Endothelial cell of hepatic sinusoid (primary cell): ENCODE data around the gene MYO3B.

Experiments
- in situ Hi-C: cut with HindIII; loops from 2 replicates; pipeline ENCODE4 v1.10.0; 2017; ENCODE audit warnings: low sequenced_read_pairs

Gene MYO3B

GRCh38 chr2:170493426-170494097 lies 315.6 kb downstream of the MYO3B start:
- in situ Hi-C loops = no loop called here

DNA sequence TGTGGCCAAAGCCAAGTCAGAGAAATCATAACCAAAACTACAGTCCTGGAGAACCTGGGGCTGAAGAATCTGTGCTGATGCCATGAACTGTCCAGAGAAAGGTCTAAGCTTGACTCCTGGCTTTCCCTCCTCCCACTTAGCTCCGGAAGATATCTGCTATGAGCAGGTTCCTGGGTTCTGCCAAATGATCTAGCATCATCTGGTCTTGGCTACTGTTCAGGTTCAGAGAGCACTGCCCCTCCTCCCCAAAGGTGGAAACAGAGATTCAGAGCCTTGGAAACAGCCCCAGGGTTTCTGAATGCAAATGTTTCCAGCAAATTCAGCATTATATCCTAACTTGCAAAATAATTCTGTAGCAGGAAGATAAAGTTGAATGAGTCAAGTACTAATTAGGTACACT lies 317.9 kb downstream of the MYO3B start:
- in situ Hi-C loops = no loop called here

GRCh38 chr2:170498619-170499018 lies 320.7 kb downstream of the MYO3B start:
- in situ Hi-C loops = no loop called here

DNA sequence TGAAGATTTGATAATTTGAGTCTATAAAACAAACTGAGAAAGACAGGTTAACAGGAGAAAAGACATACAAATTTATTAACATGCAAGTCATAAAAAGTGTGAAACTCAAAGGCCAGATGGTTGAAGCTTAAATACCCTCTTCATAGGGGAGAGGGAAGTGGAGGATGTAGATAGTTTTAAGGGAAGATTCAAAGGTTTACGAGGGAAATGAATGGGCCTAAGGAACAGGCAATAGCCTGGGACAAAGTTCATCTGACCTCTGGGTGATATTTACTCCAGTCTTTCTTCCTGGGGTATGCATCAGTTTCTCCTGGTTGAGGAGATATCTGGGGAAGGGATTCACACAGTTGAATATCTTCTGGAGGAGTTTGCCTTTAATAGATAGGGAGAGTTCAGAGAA lies 322.2 kb downstream of the MYO3B start:
- in situ Hi-C loops = loop anchor here (5.0 kb wide), 1 partner anchor 37 kb away; no protein-coding TSS in a partner anchor

GRCh38 chr2:170500770-170501169 lies 322.8 kb downstream of the MYO3B start:
- in situ Hi-C loops = loop anchor here (5.0 kb wide), 1 partner anchor 37 kb away; no protein-coding TSS in a partner anchor

DNA sequence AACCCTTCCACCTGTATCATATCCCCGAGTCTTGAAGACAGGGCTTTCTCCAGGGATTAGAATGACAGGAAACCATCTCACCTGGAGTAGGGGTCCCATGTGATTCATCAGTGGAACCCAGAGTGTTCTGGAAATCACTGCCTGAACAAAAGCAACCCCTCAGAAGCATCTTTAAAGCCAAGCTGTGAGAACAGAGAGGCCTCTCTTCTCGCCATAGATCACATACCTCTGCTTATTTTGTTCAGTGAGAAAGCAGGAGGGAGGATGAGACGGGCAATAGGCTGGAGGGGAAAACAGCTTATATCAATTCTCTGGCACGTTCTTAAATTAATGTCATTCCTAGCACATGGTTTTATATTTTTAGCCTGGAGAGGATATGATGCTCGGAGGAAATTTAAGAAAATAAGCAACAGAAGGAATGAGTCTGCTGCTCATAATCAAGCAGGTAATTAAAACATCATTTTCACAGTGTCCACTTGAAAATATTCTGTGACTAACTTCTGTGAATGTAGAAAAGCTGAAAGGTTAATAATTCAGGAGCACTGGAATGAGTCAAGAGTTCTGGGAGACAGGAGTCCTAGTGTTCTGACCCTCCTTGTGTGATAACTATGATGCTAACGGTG lies 323.6 kb downstream of the MYO3B start:
- in situ Hi-C loops = loop anchor here (5.0 kb wide), 1 partner anchor 36 kb away; no protein-coding TSS in a partner anchor

DNA sequence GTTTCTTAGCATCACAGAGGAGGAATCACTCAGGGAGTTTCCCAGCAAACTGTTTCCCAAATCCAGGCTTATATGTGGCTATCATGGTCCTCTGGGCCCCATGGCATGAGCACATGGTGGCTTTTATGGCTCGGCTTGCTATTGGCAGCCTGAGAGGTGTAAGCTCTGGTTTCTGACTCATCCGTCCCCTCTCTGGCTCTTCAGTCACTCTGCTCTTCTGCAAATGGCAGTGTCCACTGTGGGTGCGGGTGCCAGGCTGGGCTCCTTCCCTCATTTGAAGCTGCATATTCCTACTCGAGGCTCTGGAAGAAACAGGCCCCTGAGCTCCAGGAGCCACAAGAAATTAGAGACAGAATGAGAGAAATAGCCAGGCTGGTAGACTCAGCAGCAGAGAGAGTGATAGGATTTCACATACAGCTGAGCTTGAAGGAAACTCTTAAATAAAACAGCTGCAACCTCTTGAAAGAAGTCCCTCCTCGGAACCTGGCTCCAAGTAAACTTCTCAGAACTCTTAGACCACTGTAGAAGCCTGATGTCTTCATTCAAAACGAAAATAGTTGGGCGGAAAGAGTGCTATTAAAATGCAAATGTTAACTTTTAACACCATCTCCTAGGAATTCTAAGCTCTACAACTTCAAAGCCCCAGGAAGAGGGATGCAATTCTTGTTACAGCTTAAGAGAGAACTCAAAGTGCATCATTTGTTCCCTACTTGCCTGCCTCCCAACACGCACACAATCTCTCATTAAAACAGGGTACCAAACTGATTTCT lies 324.6 kb downstream of the MYO3B start:
- in situ Hi-C loops = loop anchor here (5.0 kb wide), 1 partner anchor 35 kb away; no protein-coding TSS in a partner anchor

- in situ Hi-C loops = loop anchor here (5.0 kb wide), 1 partner anchor 34 kb away; no protein-coding TSS in a partner anchor
Measured at GRCh38 chr2:170503563-170503962, 325.6 kb downstream of the MYO3B start.

GRCh38 chr2:170503971-170504809 lies 326.2 kb downstream of the MYO3B start:
- in situ Hi-C loops = loop anchor here (5.0 kb wide), 1 partner anchor 33 kb away; no protein-coding TSS in a partner anchor

- in situ Hi-C loops = loop anchor here (5.0 kb wide), 1 partner anchor 33 kb away; no protein-coding TSS in a partner anchor
Measured at GRCh38 chr2:170504810-170505145, 326.8 kb downstream of the MYO3B start.

DNA sequence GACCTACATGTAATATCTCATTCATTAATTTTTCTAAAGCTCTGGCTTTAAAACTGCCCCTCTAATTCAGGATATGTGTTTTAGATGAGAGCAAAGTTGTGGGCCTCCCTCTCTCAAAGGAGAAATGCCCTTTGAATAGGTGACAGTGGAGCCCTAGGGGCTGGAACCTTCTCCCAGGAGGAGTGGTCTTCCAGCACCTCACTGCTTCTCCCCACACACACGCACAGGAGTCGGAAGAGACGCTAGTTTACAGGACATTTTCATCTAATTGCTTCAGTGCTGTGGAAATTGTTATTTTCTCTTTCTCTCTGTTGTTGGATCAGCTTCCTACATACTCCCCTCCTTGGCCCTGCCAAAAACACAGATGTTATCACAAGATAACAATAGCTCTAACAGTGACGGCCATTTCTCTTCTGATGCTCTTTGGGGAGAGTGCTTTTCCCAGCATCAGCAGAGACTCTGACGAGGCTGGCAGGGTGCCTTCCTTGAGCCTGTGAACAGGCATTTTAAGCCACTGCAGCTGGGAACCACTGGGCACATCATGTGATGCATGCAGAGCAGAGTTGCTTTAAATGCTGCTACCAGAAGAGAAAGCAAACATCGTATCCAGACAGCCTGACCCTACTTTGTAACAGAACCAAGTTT lies 327.8 kb downstream of the MYO3B start:
- in situ Hi-C loops = no loop called here

DNA sequence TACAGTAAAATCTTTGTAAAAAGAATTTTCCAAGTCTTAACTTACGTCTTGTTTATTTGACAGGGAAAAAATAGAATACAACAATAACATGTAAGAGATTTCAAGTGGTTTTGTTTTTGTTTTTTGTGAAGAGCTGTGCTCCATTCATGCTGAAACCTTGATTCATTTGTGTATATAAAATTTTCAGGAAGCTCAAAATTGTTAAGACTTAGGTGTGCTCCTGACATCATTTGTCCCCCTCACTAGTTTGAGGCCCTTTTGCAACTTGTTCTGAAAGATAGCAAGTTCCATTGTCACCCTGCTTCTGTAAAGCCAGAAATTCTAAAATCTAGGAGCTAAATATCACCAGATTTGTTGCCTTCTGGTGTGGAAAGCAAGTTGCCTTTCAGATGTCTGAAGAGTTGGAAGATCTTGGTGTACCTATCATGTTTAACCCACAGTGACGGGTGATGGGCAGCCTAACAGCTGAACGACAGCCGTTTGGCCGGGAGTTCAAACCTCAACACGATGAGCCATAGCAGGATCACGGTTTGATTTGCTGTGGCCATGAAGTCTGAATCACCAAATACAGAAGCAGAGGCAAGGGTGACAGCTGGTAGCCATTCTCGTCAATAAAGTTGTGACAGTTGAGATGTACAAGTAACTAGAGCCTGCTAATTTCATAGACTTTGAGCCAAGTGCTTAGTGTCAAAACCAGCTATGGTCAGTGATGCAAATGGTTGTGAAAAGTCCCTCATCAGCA lies 331.7 kb downstream of the MYO3B start:
- in situ Hi-C loops = no loop called here

DNA sequence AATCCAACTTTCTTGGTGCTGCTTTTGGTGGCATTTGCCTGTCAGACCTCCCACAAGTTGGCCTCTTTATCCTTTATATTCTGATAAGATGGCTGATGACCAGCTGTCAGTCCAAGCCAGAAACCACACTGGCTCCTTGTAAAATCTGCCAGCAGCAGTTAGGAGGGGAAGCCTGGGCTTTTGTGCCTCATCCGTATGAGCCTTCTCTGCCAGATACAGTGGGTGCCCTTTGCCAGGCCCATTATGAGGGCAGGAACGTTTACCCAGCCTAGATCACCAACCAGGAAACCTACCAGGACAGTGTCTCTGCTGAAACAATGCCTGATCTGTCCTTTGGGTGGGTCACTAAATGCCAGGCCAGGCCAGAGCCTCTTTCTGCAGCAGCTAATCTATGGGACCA lies 334.3 kb downstream of the MYO3B start:
- in situ Hi-C loops = no loop called here

- in situ Hi-C loops = no loop called here
Measured at GRCh38 chr2:170514140-170514539, 336.2 kb downstream of the MYO3B start.

- in situ Hi-C loops = no loop called here
Measured at GRCh38 chr2:170517538-170517937, 339.6 kb downstream of the MYO3B start.

- in situ Hi-C loops = no loop called here
Measured at GRCh38 chr2:170518911-170519310, 341.0 kb downstream of the MYO3B start.

- in situ Hi-C loops = no loop called here
Measured at GRCh38 chr2:170521299-170521698, 343.4 kb downstream of the MYO3B start.

DNA sequence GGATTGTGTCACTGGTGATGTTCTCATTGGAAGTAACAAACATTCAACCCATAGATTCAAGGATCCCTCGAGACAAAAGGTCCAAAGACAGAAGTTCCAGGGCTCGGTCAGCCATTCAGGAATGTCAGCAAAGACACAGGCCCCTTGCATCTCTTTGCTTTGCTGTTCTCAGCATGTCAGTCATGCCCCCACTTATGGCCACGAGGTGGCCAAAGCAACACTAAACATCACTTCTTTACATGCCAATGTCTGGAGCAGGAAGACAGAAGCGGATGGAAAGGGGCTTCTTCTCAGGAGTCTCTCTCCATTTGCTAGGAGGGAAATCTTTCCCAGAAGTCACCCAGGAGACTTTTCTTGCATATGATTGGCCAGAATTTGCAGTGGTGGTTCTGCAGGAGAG lies 345.6 kb downstream of the MYO3B start:
- in situ Hi-C loops = no loop called here

DNA sequence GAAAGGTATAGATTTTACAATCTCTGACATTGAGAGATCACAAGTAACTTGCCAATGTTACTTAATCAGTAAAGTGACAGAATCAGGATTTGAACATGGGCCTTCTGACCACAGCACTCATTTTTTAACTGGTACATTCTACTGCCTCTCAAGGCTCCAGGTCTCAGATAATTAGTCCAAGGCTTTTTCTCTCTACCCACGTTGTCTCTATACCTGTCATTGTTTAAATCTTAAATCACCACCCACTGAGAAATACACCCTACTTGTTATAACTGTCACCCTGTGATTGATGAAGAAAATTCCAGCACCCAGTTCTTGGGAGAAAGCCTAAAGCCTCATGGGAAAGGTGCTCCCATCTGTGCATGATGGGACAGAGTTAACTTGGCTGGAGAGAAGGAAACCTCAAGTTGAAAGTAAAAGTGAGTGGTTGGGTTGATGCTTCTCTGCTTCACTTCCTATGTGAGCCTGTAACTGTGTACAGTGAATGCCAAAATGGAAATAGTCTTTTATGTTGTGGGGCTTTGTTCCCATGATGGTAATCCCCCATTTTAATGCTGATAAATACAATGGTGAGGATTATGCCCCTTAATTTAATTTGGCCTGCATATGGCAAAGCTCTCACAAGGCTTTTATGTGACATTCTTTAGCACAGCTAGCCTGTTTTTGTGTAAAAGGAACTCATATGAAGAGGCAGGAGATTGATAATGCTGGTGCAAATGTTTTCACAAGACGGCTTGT lies 347.1 kb downstream of the MYO3B start:
- in situ Hi-C loops = no loop called here
